DMS79 (cell line): ENCODE measurements around the gene PRKCE.

Source experiments
- DNase-seq: peaks from one replicate; lab custom pipeline; 2025; lab: John Stamatoyannopoulos, UW

The PRKCE gene

DNA sequence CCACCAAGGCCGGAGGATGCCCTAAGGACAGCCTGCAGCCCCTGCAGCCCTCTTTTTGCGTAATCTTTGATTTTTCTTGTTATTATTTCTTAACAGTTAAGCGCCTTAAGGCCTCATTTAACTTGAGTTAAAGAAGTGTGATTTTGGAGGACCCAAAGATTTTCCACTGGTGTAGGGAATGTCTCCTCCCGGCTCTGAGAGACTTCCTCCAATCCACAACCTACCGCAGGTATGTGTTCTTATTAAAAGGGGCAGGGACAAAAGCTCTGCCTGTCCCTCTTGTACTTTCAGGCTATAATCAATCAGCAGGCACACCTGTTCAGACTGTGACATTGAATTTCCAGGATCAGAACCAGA is 285.1 kb downstream of the PRKCE start:
- no peak for DNase-seq

DNA sequence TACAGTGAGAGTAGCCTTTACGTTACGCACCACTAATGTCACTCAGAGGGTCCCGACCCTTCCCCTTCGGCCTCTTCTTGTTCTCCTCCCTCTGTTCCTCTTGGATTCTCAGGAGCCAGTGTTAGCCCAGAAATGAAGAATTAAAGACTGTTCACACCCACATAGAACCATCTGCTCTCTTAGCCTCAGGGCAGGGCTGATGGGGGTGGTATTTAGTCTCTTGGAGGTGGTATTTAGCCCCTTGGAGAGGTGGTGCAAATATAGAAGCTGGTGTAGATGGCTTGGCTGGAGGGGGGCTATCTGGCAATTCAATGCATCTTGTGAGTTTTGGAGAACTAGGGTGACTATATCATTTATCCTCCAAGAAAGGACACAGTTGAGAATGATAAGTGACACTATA is 286.5 kb downstream of the PRKCE start:
- DNase-seq, result no peak

DNA sequence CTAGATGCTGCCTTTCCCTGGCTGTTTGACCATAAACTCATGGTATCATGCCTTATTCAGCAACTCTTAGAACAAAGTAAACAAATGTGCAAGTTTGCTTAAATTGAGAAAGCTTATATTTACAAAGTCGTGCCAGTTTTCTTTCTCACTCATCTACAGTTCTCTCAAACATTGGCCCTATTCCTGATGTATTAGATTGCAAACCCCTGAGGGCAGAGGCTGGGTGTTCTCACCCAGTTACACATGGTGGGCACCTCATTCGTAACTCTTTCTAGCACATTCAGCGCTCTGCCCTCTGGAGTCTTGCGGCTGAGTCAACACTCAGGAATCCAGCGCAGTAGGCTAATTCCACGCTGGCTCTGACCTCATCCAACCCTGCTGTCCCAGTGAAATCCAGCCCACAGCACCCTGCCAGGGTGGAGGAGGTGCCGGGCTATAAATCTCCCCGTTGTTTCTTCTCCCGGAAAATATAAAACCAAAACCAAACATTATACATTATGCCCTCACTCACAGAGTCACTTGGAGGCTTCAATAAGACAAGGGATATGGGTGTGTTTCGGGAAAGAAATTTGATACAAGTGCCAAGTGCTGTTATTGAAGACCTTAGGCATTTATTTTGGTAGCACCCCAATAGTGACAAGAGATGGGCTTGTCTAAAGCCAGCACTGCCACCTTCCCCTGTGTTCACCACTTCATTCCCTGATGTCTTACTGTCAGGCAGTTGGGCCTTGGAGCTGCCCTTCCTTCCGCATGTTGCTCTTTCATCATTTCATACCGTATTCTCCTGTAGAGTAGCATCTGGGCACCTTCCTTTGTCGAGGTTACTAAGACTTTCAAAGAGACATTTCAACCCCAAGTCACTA is 287.4 kb downstream of the PRKCE start:
- DNase-seq, result no peak

DNA sequence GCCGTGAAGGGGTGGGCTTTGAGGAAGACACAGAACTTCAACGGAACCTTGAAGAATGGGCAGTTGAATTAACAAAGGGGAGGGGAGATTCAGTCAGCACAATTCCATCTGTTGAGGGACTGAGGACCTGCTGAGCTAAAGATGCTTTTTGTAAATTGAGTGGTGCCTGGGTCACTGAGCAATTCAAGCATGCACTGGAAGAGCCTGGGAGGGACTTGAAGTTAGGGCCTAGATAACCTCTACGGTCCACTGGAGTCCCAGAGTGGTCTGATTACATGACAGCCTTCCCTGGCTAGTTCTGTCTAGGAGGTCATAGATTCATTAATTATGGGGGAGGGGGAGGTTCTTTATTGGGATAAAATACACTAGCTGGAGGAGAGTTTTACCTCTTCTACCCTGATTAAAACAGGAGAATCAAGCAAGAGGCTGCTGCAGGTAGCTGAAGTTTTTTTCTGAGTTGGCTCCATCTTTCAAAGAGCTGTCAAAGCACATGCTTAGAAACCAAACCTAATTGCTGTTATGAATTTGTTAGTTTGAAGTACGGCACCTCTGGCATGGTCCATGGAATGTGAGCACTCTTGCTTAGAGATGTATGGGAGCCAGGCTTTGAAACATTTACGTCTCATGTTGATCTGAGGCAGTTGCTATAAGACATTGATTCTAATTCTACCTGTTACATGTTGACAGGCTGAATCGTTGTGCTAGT is 290.2 kb downstream of the PRKCE start:
- no peak for DNase-seq

DNA sequence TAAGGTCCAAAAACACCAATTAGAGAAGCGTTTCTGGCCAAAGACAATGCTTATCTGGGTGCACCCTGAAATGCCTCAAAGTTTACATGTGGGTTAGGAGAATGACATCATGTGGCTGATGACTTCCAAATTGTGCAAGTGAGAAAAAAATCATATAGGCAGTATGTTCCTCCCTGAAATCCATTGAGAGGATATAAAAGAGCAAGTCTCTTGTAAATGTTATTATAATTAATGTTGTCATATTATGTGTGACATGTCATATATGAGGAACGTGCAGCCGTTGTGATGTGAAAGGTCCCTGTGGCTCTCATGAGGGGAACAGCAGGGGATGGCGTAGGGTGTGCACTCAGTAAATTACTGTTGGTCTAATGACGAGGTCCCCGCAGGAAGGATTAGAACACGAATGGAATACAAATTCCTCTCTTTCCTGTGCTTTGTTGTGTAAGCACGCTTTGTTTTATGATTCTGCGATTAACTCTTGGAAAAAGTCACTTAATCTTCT is 290.8 kb downstream of the PRKCE start:
- no peak for DNase-seq

DNA sequence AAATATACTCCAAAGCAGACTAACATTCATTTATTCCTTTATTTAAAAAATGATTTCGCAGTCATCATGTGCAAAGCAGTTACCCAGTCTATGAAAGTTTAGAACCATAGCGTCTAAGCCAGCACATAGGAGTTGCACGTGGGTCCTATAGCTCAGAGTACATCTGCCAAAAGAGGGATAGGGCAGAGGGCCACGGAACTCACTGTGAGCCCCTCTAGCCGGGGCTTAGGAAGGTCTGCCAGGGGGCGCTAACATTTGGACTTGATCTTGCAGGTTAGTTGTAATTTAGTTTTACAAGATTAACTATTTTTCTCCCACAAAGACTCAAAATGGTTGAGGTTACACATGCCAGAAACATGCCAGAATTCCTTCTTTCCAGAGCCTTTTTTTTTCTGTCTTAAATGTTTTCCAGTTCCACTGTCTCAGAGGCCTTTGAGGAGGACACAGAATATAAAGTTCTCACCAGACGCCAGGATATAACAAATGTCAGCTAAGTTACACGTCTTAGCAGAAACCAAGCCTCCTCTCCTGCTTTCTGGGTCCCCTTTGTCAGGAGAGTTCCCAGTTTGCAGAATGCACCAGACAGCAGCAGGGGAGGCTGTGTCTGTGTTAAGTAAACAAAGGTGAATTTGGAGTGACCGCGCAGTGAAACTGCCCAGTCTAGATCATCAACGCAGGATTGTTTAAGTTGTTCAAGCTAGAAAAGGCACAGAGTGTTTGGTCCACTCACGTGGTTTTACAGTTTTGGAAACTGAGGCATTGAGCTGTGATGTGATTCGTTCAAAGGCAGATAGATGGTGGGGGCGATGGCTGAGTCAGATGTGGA is 292.0 kb downstream of the PRKCE start:
- no peak for DNase-seq

DNA sequence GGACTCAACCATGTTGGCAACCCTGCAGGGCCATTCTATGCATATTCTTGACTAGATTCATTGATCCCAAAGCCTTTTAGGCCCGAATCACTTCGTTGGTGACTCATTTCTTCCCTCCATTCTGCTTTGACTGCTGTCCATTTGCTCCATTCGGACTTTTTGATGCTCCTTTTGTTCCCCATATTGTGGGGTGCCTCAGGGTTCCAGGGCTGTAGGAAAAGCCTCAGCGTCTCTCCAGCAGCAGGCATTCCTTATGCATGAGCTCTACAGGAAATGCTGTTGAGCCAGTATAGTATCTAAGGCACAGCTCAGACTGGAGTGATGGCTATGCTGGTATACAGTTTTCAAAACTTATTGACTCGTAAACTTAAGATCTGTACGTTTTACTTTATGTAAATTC is 292.6 kb downstream of the PRKCE start:
- no peak for DNase-seq

DNA sequence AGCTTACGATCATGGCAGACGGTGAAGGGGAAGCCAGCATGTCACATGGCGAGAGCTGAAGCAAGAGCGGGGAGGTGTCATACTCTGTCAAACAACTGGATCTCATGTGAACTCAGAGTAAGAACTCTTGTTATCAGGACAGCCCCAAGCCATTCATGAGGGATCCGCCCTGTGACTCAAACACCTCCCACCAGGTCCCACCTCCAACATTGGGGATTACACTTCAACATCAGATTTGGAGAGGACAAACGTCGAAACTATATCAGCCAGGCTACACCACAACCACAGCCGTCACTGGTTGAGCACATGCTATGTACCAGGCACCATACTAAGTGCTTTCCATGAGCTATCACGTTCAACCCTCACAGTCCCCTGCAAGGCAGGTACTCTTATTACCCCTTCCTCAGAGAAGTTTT is 293.8 kb downstream of the PRKCE start:
- no peak for DNase-seq

DNA sequence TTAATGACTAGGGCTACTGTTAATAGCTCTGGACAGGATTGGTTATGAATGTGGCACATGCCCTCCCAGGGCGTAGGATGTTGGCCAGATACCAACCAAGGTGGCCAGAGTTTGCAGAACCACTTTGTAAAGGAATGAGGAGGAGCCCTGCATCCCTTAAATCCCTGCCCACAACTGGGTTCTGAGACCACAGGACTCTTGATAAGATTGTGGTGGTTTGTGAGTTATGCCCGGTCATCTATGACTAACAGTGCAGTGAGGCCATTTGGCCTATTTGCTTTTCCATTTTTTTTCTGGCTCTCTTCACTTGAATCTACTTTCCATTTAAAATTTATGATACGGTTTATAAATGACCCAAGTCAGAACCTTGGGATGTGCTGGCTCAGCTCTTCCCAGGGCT is 294.5 kb downstream of the PRKCE start:
- peak; percentile 41 for DNase-seq

DNA sequence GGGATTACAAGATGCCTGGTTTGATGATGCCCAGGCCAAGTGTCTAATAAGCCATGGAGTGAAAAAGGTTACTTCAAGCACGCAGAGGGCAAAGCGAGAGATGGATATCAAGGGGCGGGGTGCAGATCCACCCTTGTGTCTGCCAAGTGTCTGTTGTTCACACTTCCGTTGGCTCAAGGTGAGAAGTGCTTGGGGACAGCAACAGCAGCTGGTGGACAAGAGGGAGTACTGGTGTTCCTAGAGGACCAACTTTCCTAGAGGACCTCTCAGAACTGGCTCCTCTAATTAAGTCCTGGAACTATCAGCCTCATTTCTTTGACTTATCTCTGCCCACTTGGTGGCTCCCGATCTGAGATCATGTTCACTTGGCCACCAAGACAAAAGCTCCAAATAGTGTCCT is 299.1 kb downstream of the PRKCE start:
- DNase-seq, result no peak

DNA sequence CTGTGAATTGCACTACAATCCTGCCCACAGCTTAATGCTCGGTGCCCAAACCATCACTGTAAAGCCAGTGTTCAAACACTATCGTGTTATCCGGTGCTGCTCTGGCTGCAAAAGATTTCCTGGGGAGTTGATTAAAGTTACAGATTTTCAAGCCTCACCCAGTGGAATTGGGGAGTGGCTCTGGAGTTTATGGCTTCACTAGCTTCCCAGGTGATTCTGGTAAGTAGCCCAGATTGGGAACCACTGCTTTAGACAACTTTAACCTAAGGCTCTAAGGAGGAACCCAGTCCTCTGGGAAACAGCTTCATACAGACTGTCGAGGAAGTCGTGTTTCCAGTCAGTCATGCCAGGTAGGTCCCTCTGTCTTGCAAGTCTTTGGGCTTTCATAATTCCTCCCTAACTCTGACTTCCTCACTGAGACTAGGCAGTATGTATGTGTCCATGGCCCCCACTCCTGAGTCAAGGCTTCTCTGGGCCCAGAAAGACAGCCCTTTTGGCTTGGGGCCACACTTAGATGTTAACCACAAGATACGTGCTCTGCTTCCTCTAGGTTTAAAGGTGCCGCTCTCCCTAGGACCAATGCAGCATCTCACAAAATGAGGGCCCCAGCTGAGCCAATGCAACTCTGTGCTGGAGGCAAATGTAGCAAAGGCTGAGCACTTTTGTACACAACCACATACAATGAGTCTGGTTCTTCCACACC is 299.7 kb downstream of the PRKCE start:
- no peak for DNase-seq

DNA sequence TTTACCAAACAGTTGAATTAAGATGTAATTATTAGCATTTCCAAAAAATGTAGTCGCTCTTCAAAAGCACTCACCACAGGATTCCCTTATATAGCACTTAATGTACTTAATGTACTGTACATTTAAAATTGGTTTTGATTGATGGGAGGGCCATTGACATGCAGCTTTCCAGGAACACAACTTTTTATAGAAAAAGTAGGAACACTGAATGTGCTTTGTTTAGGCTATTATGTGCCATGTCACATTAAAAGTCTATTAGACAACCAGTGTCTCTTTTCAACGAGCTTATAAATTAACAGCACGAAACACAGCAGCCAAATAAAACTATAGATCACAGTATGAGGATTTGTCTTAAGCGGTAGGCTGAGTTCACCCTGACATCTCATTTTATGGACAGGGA is 301.1 kb downstream of the PRKCE start:
- DNase-seq, result no peak

DNA sequence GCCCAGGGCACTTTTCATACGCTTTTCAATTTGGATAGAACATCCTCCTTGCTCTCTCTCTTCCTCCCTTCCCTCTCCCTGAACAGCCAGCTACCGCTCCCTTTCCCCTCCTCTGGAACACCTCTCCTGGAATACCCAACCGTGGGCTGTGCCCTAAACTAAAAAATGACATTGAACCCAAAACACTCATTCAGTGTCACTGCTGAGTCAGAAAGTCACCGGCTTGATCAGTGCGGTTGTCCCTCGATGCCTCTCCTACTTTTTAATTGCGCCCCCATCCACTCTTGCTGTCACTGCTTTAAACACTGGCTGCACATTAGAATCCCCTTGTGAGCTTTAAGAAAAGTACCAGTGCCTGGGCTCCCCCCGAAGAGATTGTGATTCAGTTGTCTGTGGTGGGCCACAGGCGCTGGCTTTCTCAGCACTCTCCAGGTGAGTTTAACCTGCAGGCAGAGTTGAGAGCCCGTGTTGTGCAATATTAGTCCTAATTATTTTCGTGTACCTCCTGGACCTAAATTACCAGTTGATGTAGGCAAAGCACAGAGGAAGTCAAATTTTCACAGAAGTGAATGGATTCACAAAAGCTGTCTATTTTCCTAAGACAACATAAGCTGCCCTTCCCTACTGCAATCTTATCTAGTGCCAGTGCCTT is 302.0 kb downstream of the PRKCE start:
- no peak for DNase-seq

DNA sequence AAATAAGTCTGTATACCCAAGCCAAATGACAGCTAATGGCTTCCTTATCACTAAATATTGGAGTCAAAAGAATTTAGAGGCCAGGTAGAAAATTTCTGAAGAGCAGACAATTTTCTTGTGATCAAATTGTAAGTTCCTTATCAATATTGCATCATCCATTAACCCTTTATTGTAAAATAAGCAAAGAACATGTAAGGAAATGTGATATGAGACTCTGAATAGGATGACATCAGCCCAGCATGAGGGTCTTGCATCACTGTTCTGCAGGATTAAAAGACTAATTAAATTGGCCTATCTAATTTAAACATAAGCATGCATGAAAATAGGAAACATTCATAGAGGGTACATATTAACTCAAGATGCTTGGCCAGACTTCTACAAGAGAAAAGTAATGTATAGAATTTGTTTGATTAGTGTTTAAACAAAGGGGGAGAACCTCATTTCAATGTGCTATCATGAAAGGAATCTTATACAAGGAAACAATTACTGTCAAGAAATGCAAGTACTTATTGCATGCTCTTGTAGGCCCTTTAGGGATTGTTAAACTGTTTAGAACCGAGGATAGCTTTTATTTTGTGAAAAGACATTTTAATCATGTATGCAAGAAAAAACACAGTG is 302.9 kb downstream of the PRKCE start:
- DNase-seq, result no peak

DNA sequence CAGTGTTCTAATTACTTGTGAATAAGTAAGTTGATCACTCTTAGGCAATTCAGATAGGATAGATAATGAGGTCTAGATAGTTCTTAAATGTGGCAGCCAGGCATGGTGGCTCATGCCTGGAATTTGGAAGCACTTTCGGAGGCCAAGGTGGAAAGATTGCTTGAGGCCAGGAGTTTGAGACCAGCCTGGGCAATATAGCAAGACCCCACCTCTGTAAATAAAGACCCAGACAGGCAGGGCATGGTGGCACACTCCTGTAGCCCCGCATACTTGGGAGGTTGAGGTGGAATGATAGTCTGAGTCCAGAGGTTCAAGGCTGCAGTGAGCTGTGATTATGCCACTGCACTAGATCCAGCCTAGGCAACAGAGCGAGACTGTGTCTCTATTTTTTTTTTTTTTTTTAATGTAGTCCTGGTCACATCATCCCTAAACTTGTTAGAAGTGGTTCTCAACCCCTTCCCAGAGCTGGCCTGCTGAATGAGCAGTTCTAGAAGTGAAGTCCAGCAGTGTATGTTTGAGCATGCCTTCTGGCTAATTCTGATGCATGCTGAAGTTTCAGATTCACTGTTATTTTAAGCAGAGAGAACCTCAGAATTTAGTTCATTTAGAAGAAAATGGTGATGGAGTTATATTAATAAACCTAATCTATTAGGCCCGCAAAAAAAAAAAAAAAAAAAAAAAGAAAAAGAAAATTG is 306.2 kb downstream of the PRKCE start:
- DNase-seq, result no peak

DNA sequence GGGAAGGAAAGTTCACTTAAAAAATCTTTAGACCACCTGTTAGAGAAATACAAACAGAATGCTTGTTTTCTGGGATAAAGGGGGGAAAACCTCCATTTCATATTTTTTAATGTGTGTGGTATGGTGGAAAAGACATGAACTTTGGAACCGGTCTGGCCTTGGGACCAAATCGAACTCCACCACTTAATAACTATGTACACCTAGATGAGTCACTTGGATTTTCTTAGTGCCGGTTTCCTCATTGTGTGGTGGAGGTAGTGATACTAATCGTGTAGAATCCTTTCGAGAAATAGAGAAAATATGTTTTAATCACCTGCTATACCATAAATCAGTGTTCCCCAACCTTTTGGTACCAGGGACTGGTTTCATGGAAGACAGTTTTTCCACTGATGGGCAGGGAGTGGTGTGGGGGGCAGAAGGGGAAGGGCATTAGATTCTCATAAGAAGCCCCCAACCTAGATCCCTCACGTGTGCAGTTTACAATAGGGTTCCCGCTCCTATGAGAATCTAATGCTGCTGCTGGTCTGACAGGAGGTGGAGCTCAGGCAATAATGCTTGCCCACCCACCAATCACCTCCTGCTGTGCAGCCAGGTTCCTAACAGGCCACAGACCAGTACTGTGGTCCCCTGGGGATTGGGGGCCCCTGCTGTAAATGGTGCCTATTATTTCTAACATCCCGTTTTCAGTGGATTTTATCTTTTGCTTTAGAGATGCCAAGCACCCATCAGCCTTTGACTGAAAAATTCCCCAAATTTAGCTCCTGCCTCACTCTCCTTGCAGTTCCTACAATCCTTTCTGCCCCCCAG is 308.8 kb downstream of the PRKCE start:
- no peak for DNase-seq

DNA sequence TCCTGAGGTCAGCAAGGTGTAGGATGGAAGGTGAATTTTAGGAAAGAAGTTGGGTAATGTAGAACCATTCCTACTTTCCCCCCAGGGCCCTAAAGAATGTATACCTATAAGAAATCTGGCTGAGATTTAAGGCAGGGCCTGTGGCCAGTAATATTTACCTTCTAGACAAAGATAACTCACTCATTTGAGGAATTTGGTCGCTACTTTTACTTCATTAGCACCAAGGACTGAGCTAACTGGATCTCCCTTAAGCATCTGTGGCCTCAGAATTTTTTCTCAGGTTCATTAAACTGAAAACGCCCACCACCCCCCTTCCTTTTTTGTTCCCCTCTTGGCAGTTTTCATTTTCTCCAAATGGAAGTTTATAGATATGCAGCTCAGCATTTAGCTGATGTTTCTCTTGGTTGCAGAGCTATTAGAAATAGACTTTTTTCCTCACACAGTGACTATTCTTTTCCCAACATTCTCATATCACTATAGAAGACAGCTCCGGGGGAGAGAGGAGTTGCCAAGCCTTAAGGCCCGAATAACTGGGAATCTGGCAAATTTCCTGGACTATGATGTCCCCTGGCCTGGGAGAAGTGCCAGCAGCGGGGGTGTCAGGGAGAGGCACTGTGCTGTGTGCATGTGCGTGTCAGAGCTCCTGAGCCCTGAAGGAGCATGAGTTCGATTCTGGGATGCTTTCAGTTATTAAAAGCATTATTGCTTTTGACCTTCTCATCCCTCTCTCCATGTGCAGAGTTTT is 310.9 kb downstream of the PRKCE start:
- DNase-seq, result peak; percentile 46

DNA sequence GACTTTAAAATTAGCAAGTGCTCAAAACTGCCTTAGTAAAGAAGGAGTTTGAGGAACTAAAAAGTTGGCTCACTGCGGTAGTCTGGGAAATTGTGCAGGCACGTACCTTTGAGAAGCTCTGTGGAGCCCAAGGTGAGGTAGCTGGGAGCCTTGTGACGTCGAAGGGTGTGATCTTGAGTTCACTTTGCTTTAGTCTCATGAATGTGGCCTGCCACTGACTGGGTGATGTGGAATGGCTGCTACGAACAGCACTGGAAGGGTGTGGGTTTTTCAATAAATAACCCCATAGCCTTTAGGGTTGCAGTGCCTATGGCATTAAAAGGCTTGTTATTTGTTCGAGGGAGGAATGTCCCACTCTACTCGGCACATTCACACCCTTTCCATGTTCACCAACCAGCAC is 312.3 kb downstream of the PRKCE start:
- DNase-seq, result no peak
